DND-41 (cell line): ENCODE results near the gene ALOX12B.

Source experiments
- ATAC-seq: fragments of 200-7000 bp; cut with Tn5 transposase; 3 replicates; pipeline ENCODE4 v1.9.1; 2021; ENCODE audit warnings: low read depth; ENCODE audit not compliant: insufficient read depth
- DNase-seq: peaks from one replicate; pipeline ENCODE4 v3.0.0-alpha.2; 2020
- H2AFZ ChIP-seq: 2 replicates; pipeline ENCODE4 v1.6.0; 2012; ENCODE audit warnings: low read depth, low read length
- H3K27ac ChIP-seq: 2 replicates; pipeline ENCODE4 v1.5.1; 2012; ENCODE audit warnings: low read length, inconsistent platforms
- H3K27me3 ChIP-seq: fragments of 200-600 bp; sonication (generic); 2 replicates; pipeline ENCODE4 v1.6.0; 2012; ENCODE audit warnings: low read length, mild to moderate bottlenecking, inconsistent platforms; ENCODE audit not compliant: insufficient read depth, poor library complexity
- H3K36me3 ChIP-seq: 2 replicates; pipeline ENCODE4 v1.5.1; 2012; ENCODE audit warnings: low read length, inconsistent platforms; ENCODE audit not compliant: insufficient read depth
- H3K4me1 ChIP-seq: 2 replicates; pipeline ENCODE4 v1.5.1; 2012; ENCODE audit warnings: mild to moderate bottlenecking, low read length; ENCODE audit not compliant: insufficient read depth
- H3K4me2 ChIP-seq: 2 replicates; pipeline ENCODE4 v1.6.0; 2012; ENCODE audit warnings: mild to moderate bottlenecking, moderate library complexity, low read length, inconsistent platforms; ENCODE audit not compliant: insufficient read depth
- H3K4me3 ChIP-seq, 2 experiments: fragments of 200-600 bp in 1 of 2; shearing (Covaris generic) in 1 of 2; 2 replicates each; pipeline ENCODE4 v1.5.1; 2012 to 2016; ENCODE audit warnings: inconsistent platforms in 2 of 2, low read length in 2 of 2, mild to moderate bottlenecking in 2 of 2, low read depth in 1 of 2, moderate library complexity in 1 of 2
- H3K79me2 ChIP-seq: 2 replicates; pipeline ENCODE4 v1.6.0; 2012; ENCODE audit warnings: low read length, inconsistent platforms; ENCODE audit not compliant: insufficient read depth
- H3K9ac ChIP-seq: 2 replicates; pipeline ENCODE4 v1.6.0; 2012; ENCODE audit warnings: low read depth, mild to moderate bottlenecking, inconsistent platforms, low read length, moderate library complexity
- H3K9me3 ChIP-seq: 2 replicates; pipeline ENCODE4 v1.5.1; 2012; ENCODE audit warnings: low read length, moderate library complexity, mild to moderate bottlenecking, inconsistent platforms; ENCODE audit not compliant: insufficient read depth, severe bottlenecking
- H4K20me1 ChIP-seq: 2 replicates; pipeline ENCODE4 v1.6.0; 2012; ENCODE audit warnings: low read length; ENCODE audit not compliant: insufficient read depth
- EZH2 ChIP-seq: IDR thresholded peaks from 3 replicates; pipeline ENCODE4 v1.6.1; 2012; ENCODE audit warnings: borderline replicate concordance, low read depth, mild to moderate bottlenecking, moderate library complexity, low read length, inconsistent platforms; ENCODE audit not compliant: severe bottlenecking
- TF ChIP-seq, protein P1 (sequence below): IDR thresholded peaks from 2 replicates; pipeline ENCODE4 v1.5.1; 2012; ENCODE audit warnings: borderline replicate concordance, low read length, moderate library complexity, mild to moderate bottlenecking; ENCODE audit not compliant: poor library complexity, severe bottlenecking; ENCODE audit errors: extremely low read depth

ALOX12B gene

DNA sequence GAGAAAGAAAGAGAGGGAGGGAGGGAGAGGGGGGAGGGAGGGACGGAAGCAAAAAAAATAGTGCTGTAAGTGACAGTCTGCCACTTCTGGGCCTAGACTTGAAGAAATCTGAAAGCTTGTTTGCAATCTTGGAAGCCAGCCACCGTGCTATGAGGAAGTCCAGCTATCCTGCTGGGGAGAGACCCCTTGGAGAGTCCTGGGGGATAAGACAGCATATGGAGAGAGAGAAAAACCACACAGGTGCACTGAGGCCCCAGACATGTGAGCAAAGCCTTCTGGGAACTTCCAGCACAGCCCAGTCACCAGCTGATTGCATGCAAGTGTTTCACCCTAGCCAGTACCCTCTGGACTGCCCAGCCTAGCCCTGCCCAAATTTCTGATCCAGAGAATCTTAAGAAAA lies 12.6 kb upstream of the ALOX12B start:
- Histone ChIP-seq H3K27me3 (peaks cover 4% of the 10 kb centered on the region), H3K9me3 (no peaks in the 10 kb centered on the region), H3K27ac (no peak overlapping the region), H3K9ac (no peak overlapping the region), H3K4me2 (no peak overlapping the region), H4K20me1 (no peaks in the 10 kb centered on the region), H3K36me3 (no peaks in the 10 kb centered on the region), H2AFZ (no peak overlapping the region), H3K79me2 (no peaks in the 10 kb centered on the region), H3K4me1 (no peaks in the 10 kb centered on the region), H3K4me3 (no peak overlapping the region)
- ATAC-seq = no peak
- TF ChIP-seq, protein P1, sequence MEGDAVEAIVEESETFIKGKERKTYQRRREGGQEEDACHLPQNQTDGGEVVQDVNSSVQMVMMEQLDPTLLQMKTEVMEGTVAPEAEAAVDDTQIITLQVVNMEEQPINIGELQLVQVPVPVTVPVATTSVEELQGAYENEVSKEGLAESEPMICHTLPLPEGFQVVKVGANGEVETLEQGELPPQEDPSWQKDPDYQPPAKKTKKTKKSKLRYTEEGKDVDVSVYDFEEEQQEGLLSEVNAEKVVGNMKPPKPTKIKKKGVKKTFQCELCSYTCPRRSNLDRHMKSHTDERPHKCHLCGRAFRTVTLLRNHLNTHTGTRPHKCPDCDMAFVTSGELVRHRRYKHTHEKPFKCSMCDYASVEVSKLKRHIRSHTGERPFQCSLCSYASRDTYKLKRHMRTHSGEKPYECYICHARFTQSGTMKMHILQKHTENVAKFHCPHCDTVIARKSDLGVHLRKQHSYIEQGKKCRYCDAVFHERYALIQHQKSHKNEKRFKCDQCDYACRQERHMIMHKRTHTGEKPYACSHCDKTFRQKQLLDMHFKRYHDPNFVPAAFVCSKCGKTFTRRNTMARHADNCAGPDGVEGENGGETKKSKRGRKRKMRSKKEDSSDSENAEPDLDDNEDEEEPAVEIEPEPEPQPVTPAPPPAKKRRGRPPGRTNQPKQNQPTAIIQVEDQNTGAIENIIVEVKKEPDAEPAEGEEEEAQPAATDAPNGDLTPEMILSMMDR = no peak
- no peak for TF ChIP-seq EZH2
- DNase-seq = no peak

DNA sequence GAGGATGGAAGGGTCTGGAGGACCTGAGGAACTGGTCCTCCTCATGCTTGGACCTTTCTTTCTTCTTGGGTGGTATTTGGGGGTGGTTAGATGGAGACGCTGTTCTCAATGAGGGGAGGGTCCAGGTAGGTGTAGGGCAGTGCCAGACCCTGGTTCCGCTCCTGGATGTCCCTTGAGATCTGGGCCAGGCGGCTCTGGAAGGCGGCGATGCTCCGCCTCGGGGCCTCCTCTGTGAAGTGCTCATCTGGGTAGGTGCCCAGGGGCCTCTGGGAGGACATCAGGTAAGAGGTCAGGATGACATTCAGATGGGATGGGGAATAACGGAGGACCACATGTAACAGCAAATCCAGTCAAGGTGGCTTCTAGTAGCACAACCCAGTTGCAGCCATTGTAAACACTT lies 9.0 kb upstream of the ALOX12B start:
- peaks cover 4% of the 10 kb centered on the region for H3K27me3 ChIP-seq
- no peak for ATAC-seq
- H3K4me3 ChIP-seq = no peak overlapping the region

DNA sequence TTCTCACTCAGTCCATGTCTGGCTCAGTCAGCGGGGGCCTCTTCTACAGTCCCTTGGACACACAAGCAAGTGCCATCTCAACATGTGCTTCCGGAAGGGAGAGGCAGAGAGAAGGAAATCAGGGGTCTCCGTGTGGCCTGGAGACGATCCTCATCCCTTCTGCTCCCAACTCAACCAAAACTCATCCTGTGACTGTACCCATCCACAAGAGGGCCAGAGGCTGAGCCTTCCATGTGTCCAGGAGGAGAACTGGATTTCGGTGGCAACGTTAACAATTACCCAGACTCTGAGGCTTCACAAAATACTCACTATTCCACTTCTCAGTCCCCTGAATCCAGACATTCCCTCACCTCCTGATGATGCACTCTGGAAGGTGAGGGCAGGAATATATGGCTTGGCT lies 7.8 kb upstream of the ALOX12B start:
- TF ChIP-seq, protein P1 = no peak
- no peak for TF ChIP-seq EZH2
- Histone ChIP-seq H3K27me3 (peaks cover 4% of the 10 kb centered on the region), H3K4me2 (no peak overlapping the region), H3K27ac (no peak overlapping the region), H4K20me1 (no peaks in the 10 kb centered on the region), H3K36me3 (no peaks in the 10 kb centered on the region), H2AFZ (no peak overlapping the region), H3K4me1 (peaks cover 10% of the 10 kb centered on the region), H3K4me3 (no peak overlapping the region), H3K9me3 (no peaks in the 10 kb centered on the region), H3K79me2 (no peaks in the 10 kb centered on the region), H3K9ac (no peak overlapping the region)
- no peak for ATAC-seq
- no peak for DNase-seq

More for the DNA sequence above, 9.0 kb upstream of the ALOX12B start:
- H3K4me1 ChIP-seq = peaks cover 10% of the 10 kb centered on the region
- no peaks in the 10 kb centered on the region for H3K9me3 ChIP-seq
- H3K79me2 ChIP-seq = no peaks in the 10 kb centered on the region
- no peaks in the 10 kb centered on the region for H4K20me1 ChIP-seq
- no peak overlapping the region for H3K27ac ChIP-seq
- no peak overlapping the region for H3K4me2 ChIP-seq
- H3K9ac ChIP-seq = no peak overlapping the region
- H3K36me3 ChIP-seq = no peaks in the 10 kb centered on the region
- DNase-seq = no peak
- no peak overlapping the region for H2AFZ ChIP-seq
- no peak for TF ChIP-seq EZH2

DNA sequence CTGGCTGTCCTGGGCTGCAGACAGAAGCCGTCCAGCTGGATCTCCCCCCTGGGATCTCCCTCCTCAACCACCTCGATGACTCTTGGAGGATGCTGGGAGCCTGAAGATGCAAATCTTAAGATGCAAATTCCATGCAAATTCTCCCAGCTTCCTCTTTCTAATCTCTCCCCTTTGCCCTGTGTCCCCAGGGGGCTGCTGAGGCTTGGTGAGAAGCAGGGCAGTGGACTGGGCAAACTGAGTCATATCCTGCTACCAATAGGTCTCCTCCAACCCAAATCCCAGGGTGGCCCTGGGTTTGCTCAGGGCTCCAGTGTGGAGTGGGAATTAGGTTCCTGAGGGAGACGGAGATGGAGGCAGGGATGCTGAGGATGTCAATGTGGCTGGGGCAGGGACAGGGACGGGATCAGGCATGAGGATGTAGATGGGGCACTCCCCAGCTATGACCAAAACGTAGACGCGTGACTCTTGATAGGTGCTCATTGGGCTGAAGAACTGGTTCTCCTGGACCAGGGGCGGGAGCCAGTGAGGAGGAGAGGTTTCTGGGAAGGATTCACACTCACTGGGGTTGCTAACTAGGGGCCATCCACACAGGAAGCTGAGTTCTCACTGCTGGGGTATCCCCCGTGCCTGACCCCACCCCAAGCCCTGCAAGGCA lies 3.6 kb upstream of the ALOX12B start:
- Histone ChIP-seq H4K20me1 (no peaks in the 10 kb centered on the region), H3K4me1 (peaks cover 10% of the 10 kb centered on the region), H3K9me3 (no peaks in the 10 kb centered on the region), H3K9ac (no peak overlapping the region), H3K4me3 (no peak overlapping the region), H3K4me2 (no peak overlapping the region), H3K79me2 (no peaks in the 10 kb centered on the region), H3K27me3 (peaks cover 11% of the 10 kb centered on the region), H3K27ac (no peak overlapping the region), H3K36me3 (no peaks in the 10 kb centered on the region), H2AFZ (no peak overlapping the region)
- TF ChIP-seq, protein P1 = no peak
- no peak for TF ChIP-seq EZH2
- ATAC-seq = no peak
- DNase-seq = no peak
